GM23338 (cell line): ENCODE results near the gene HELZ.

Experiments
- CREB1 ChIP-seq: fragments of 250-450 bp; sonication (Bioruptor Pico); IDR thresholded peaks from 2 replicates; pipeline ENCODE4 v1.5.0; 2020; ENCODE audit warnings: low read depth, mild to moderate bottlenecking, moderate library complexity
- EZH2 ChIP-seq: fragments of 200-600 bp; sonication (generic); IDR thresholded peaks from one replicate; pipeline ENCODE4 v1.8.0; 2017; ENCODE audit warnings: antibody characterized with exemption, mild to moderate bottlenecking, low read depth; ENCODE audit not compliant: unreplicated experiment
- POLR2AphosphoS5 ChIP-seq: IDR thresholded peaks from 2 replicates; pipeline ENCODE4 v1.6.1; 2016; ENCODE audit warnings: antibody characterized with exemption, low read depth
- ZNF114 ChIP-seq: fragments of 250-450 bp; sonication (Bioruptor Pico); IDR thresholded peaks from 2 replicates; pipeline ENCODE4 v1.5.0; 2020; ENCODE audit warnings: mild to moderate bottlenecking, moderate library complexity
- TF ChIP-seq, protein P1 (sequence below), 2 experiments: fragments of 200-600 bp in 1 of 2; sonication (generic) in 1 of 2; conservative IDR thresholded peaks; 2 replicates each; pipeline versions ENCODE4 v1.5.1 to v1.6.1; 2016 to 2017; ENCODE audit warnings: antibody characterized with exemption in 2 of 2, low read depth in 2 of 2, mild to moderate bottlenecking in 2 of 2, moderate library complexity in 1 of 2

DNA sequence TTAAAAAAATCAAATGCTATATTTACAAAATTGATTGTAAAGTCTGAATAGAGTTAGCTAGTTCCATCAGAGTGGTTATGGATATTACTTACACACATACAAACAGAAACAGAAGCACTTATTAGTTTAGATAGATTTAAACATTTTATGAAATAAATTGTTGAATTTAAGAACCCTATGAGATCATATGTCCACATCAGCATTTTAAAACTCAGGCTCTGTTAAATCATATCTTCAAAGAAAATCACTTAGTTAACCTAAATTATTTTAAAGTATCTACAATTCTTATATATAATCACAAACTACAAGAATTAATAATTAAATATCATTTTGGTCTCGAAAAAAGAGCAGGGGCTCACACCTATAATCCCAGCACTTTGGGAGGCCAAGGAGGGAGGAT lies 42.5 kb downstream of the HELZ start:
- TF ChIP-seq, protein P1, sequence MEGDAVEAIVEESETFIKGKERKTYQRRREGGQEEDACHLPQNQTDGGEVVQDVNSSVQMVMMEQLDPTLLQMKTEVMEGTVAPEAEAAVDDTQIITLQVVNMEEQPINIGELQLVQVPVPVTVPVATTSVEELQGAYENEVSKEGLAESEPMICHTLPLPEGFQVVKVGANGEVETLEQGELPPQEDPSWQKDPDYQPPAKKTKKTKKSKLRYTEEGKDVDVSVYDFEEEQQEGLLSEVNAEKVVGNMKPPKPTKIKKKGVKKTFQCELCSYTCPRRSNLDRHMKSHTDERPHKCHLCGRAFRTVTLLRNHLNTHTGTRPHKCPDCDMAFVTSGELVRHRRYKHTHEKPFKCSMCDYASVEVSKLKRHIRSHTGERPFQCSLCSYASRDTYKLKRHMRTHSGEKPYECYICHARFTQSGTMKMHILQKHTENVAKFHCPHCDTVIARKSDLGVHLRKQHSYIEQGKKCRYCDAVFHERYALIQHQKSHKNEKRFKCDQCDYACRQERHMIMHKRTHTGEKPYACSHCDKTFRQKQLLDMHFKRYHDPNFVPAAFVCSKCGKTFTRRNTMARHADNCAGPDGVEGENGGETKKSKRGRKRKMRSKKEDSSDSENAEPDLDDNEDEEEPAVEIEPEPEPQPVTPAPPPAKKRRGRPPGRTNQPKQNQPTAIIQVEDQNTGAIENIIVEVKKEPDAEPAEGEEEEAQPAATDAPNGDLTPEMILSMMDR (conservative IDR thresholded peaks at IDR 0.05; ENCODE audit: low read depth in 2 of 2): no peak
- no peak for TF ChIP-seq POLR2AphosphoS5
- no peak for TF ChIP-seq ZNF114
- no peak for TF ChIP-seq EZH2
- TF ChIP-seq CREB1 (CRISPR knock-in tag): no peak
